Measurements from ENCODE around the gene RBM47. TPM values are rescaled to one million over a fixed set of nuclear protein-coding genes. Genes with fewer than 3 reads are reported as not detected.

Gene RBM47
- total RNA-seq, 1 donor, result 2.2 TPM

GRCh38 chr4:40613456-40613855, 16.2 kb downstream of the RBM47 start:
- H2AFZ ChIP-seq (ENCODE audit: low read length), result no peak overlapping the region
- H3K4me3 ChIP-seq (ENCODE audit: insufficient read depth, low read length), result no peak overlapping the region
- no peaks in the 10 kb centered on the region for H3K36me3 ChIP-seq (ENCODE audit: insufficient read depth, low read length)
- no peaks in the 10 kb centered on the region for H3K27me3 ChIP-seq (ENCODE audit: insufficient read depth, low read length)
- DNase-seq (ENCODE audit: insufficient read length, low spot score, missing footprints), result no peak
- no peaks in the 10 kb centered on the region for H4K20me1 ChIP-seq (ENCODE audit: insufficient read depth, low read length)
- H3K27ac ChIP-seq (ENCODE audit: low read depth, low read length), result no peak overlapping the region
- H3K4me1 ChIP-seq (ENCODE audit: insufficient read depth, low read length), result no peaks in the 10 kb centered on the region
- H3K9me3 ChIP-seq (ENCODE audit: low read depth, low read length), result no peaks in the 10 kb centered on the region
- TF ChIP-seq CTCF (IDR thresholded peaks at IDR 0.05; ENCODE audit: extremely low read depth, low read depth, low read length), result no peak
- H3K4me2 ChIP-seq (ENCODE audit: insufficient read depth, low read length), result no peak overlapping the region
- no peaks in the 10 kb centered on the region for H3K79me2 ChIP-seq (ENCODE audit: insufficient read depth, low read length)

- no peak for TF ChIP-seq CTCF (IDR thresholded peaks at IDR 0.05; ENCODE audit: extremely low read depth, low read depth, low read length)
- H2AFZ ChIP-seq (ENCODE audit: low read length), result no peak overlapping the region
- H3K27ac ChIP-seq (ENCODE audit: low read depth, low read length), result no peak overlapping the region
- H3K27me3 ChIP-seq (ENCODE audit: insufficient read depth, low read length), result no peaks in the 10 kb centered on the region
- H3K79me2 ChIP-seq (ENCODE audit: insufficient read depth, low read length), result no peaks in the 10 kb centered on the region
- no peak for DNase-seq (ENCODE audit: insufficient read length, low spot score, missing footprints)
- no peaks in the 10 kb centered on the region for H3K9me3 ChIP-seq (ENCODE audit: low read depth, low read length)
- no peaks in the 10 kb centered on the region for H3K4me1 ChIP-seq (ENCODE audit: insufficient read depth, low read length)
- no peak overlapping the region for H3K4me2 ChIP-seq (ENCODE audit: insufficient read depth, low read length)
- no peaks in the 10 kb centered on the region for H4K20me1 ChIP-seq (ENCODE audit: insufficient read depth, low read length)
- no peak overlapping the region for H3K4me3 ChIP-seq (ENCODE audit: insufficient read depth, low read length)
- no peaks in the 10 kb centered on the region for H3K36me3 ChIP-seq (ENCODE audit: insufficient read depth, low read length)
These were observed 16.8 kb downstream of the RBM47 start for GRCh38 chr4:40612831-40613230.

- no peak for TF ChIP-seq CTCF (IDR thresholded peaks at IDR 0.05; ENCODE audit: extremely low read depth, low read depth, low read length)
- no peak overlapping the region for H3K4me3 ChIP-seq (ENCODE audit: insufficient read depth, low read length)
- H3K4me1 ChIP-seq (ENCODE audit: insufficient read depth, low read length), result no peaks in the 10 kb centered on the region
- no peak for DNase-seq (ENCODE audit: insufficient read length, low spot score, missing footprints)
- H4K20me1 ChIP-seq (ENCODE audit: insufficient read depth, low read length), result no peaks in the 10 kb centered on the region
- H3K27me3 ChIP-seq (ENCODE audit: insufficient read depth, low read length), result no peaks in the 10 kb centered on the region
- no peaks in the 10 kb centered on the region for H3K9me3 ChIP-seq (ENCODE audit: low read depth, low read length)
- no peak overlapping the region for H3K27ac ChIP-seq (ENCODE audit: low read depth, low read length)
- no peaks in the 10 kb centered on the region for H3K36me3 ChIP-seq (ENCODE audit: insufficient read depth, low read length)
- H3K4me2 ChIP-seq (ENCODE audit: insufficient read depth, low read length), result no peak overlapping the region
- no peaks in the 10 kb centered on the region for H3K79me2 ChIP-seq (ENCODE audit: insufficient read depth, low read length)
- no peak overlapping the region for H2AFZ ChIP-seq (ENCODE audit: low read length)
These were observed 17.4 kb downstream of the RBM47 start for GRCh38 chr4:40612283-40612682.

- TF ChIP-seq CTCF (IDR thresholded peaks at IDR 0.05; ENCODE audit: extremely low read depth, low read depth, low read length), result no peak
- H3K27me3 ChIP-seq (ENCODE audit: insufficient read depth, low read length), result no peaks in the 10 kb centered on the region
These were observed 21.0 kb downstream of the RBM47 start for GRCh38 chr4:40608628-40609027.

More at GRCh38 chr4:40608628-40609027, 21.0 kb downstream of the RBM47 start:
- Histone ChIP-seq H2AFZ (ENCODE audit: low read length) (no peak overlapping the region), H3K9me3 (ENCODE audit: low read depth, low read length) (no peaks in the 10 kb centered on the region), H3K4me3 (ENCODE audit: insufficient read depth, low read length) (no peak overlapping the region), H3K4me2 (ENCODE audit: insufficient read depth, low read length) (no peak overlapping the region), H3K36me3 (ENCODE audit: insufficient read depth, low read length) (no peaks in the 10 kb centered on the region), H4K20me1 (ENCODE audit: insufficient read depth, low read length) (no peaks in the 10 kb centered on the region), H3K4me1 (ENCODE audit: insufficient read depth, low read length) (no peaks in the 10 kb centered on the region), H3K79me2 (ENCODE audit: insufficient read depth, low read length) (no peaks in the 10 kb centered on the region), H3K27ac (ENCODE audit: low read depth, low read length) (no peak overlapping the region)
- no peak for DNase-seq (ENCODE audit: insufficient read length, low spot score, missing footprints)
